Measurements from ENCODE around the gene TRAPPC10.

Gene TRAPPC10

DNA sequence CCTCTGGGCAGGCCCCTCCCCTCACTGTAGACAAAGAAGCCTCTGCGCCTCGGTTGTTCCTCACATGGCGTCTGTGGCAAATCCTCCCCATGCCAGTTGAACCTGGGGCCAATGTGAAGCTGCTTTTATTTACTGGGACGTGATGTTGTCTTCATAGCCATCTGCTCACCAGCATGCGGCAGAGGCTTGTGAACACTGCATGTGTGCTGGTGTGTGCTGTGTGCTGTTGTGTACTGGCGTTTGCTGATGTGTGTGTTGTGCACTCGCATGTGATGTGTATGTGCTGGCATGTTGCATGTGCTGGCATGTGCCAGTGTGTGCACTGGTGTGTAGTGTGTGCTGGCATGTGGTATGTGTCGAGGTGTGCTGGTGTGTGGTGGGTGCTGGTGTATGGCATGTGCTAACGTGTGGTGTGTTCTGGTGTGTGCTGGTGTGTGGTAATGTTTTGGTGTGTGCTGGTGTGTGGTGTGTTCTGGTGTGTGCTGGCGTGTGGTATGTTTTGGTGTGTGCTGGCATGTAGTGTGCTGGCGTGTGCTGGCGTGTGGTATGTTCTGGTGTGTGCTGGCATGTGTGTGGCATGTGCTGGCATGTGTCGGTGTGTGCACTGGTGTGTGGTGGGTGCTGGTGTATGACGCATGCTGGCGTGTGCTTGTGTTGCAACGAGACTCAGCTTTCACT, 37.2 kb upstream of the TRAPPC10 start:
- Mint-ChIP-seq H3K4me1 (peaks cover 28% of the 10 kb centered on the region), H3K9me3 (no peaks in the 10 kb centered on the region), H3K36me3 (ENCODE audit: low read depth) (no peaks in the 10 kb centered on the region), H3K4me3 (no peak overlapping the region), H3K27me3 (ENCODE audit: low read depth, poor library complexity) (peaks cover 16% of the 10 kb centered on the region), H3K27ac (peak overlapping the region; percentile 11)
- no peak for DNase-seq
- TF ChIP-seq, protein P1, sequence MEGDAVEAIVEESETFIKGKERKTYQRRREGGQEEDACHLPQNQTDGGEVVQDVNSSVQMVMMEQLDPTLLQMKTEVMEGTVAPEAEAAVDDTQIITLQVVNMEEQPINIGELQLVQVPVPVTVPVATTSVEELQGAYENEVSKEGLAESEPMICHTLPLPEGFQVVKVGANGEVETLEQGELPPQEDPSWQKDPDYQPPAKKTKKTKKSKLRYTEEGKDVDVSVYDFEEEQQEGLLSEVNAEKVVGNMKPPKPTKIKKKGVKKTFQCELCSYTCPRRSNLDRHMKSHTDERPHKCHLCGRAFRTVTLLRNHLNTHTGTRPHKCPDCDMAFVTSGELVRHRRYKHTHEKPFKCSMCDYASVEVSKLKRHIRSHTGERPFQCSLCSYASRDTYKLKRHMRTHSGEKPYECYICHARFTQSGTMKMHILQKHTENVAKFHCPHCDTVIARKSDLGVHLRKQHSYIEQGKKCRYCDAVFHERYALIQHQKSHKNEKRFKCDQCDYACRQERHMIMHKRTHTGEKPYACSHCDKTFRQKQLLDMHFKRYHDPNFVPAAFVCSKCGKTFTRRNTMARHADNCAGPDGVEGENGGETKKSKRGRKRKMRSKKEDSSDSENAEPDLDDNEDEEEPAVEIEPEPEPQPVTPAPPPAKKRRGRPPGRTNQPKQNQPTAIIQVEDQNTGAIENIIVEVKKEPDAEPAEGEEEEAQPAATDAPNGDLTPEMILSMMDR (IDR thresholded peaks at IDR 0.05): no peak

DNA sequence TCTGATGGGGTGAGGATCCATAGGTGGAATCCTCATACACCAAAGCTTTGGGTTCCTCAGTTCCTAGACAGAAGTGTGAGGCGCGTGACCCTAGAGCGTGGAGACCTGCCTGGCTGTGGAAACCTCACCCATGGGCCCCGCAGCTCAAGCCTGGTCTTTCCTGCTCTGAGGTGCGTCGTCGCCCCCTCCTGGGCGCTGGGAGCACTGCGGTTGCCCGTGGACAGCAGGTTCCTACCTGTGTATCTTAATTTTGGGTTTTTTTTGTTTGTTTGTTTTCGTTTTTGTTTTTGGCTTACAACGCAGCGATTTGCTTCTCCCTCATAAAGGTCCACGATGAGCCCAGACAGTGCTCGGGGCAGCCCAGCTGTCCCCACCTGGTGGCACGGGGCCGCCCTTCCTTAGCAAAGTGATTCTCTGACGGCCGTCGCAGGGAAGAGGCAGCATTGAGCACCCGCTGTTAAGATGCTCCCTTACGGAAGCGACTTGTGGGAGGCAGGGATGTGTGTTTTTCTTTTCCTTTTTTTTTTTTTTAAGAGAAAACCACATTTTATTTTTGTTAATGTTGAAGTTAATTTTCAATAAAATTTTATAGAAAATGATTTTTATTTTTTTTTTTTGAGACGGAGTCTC, 36.5 kb upstream of the TRAPPC10 start:
- peaks cover 15% of the 10 kb centered on the region for H3K27me3 Mint-ChIP-seq (ENCODE audit: low read depth, poor library complexity)
- TF ChIP-seq, protein P1 (IDR thresholded peaks at IDR 0.05): peak; percentile 95
- no peaks in the 10 kb centered on the region for H3K36me3 Mint-ChIP-seq (ENCODE audit: low read depth)
- H3K4me1 Mint-ChIP-seq: peaks cover 31% of the 10 kb centered on the region
- H3K9me3 Mint-ChIP-seq: no peaks in the 10 kb centered on the region
- peak; percentile 85 for DNase-seq
- H3K27ac Mint-ChIP-seq: no peak overlapping the region
- peak overlapping the region; percentile 41 for H3K4me3 Mint-ChIP-seq

DNA sequence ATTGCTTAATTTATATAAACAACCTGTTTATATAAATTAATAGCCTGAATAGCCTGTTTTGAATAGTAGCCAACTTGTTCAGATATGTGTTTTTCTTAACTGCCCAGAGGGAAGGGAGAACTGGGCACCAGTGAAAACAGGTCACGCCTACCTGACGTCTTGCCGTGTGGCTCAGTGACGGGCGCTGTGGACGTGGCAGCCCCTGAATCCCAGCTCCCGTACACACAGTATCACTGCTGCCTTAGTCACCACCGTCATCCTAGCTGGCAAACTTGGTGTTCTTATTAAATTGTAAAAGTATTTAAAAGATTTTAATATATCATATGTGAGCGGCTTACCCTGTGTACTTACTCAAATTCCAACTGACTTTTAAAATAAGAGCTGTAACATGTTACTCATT, 35.4 kb upstream of the TRAPPC10 start:
- Mint-ChIP-seq H3K27me3 (ENCODE audit: low read depth, poor library complexity) (peaks cover 13% of the 10 kb centered on the region), H3K27ac (no peak overlapping the region), H3K4me3 (no peak overlapping the region), H3K4me1 (peaks cover 32% of the 10 kb centered on the region), H3K9me3 (no peaks in the 10 kb centered on the region), H3K36me3 (ENCODE audit: low read depth) (no peaks in the 10 kb centered on the region)
- TF ChIP-seq, protein P1 (IDR thresholded peaks at IDR 0.05): no peak
- no peak for DNase-seq

DNA sequence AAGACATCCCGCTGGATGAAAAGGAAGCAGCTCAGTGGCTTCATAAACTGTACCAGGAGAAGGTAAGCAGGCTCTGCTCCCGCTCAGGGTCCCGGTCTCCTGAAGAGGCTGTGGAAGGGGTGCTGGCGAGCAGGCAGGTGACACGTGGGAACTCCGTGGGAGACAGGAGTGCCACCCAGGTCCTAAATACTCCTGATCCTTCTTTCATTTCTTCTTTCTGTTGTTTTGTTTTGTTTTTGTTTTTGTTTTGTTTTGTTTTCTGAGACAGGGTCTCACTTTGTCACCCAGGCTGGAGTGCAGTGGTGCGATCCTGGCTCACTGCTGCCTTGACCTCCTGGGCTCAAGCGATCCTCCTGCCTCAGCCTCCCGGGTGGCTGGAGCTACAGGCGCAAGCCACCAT, 34.0 kb upstream of the TRAPPC10 start:
- H3K4me3 Mint-ChIP-seq: no peak overlapping the region
- H3K27ac Mint-ChIP-seq: no peak overlapping the region
- peaks cover 13% of the 10 kb centered on the region for H3K27me3 Mint-ChIP-seq (ENCODE audit: low read depth, poor library complexity)
- no peaks in the 10 kb centered on the region for H3K9me3 Mint-ChIP-seq
- no peaks in the 10 kb centered on the region for H3K36me3 Mint-ChIP-seq (ENCODE audit: low read depth)
- no peak for DNase-seq
- peaks cover 40% of the 10 kb centered on the region for H3K4me1 Mint-ChIP-seq
- TF ChIP-seq, protein P1 (IDR thresholded peaks at IDR 0.05): no peak

DNA sequence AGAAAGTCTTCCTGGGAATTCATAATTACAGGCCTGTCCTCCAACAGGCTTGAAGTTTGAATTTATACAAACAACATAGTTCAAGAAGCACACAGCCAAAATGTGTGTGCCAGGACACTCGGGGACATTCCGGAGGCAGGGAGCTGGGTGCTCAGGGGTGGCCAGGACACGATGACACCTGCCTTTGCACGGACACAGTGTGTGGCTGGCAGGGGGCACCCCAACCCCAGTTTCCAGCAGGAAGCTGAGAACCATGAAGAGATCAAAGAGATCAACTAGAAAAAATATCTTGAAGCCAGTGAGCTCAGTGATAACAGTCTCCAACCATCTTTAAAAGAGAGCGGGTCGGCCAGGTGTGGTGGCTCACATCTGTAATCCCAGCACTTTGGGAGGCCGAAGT, 32.5 kb upstream of the TRAPPC10 start:
- H3K36me3 Mint-ChIP-seq (ENCODE audit: low read depth): no peaks in the 10 kb centered on the region
- H3K27ac Mint-ChIP-seq: no peak overlapping the region
- H3K27me3 Mint-ChIP-seq (ENCODE audit: low read depth, poor library complexity): peaks cover 13% of the 10 kb centered on the region
- DNase-seq: no peak
- TF ChIP-seq, protein P1 (IDR thresholded peaks at IDR 0.05): no peak
- no peaks in the 10 kb centered on the region for H3K9me3 Mint-ChIP-seq
- peaks cover 53% of the 10 kb centered on the region for H3K4me1 Mint-ChIP-seq
- H3K4me3 Mint-ChIP-seq: no peak overlapping the region
